Epidermal melanocyte (primary cell): ENCODE measurements around the gene SMCHD1.
A peak's percentile ranks its signal among the peaks of the same experiment; 100 is the strongest.
"Not testable (repeated sequence)": the region's sequence is repeated elsewhere in the genome, so short reads cannot be mapped to it uniquely, and the experiment has no call there.

Source experiments
- DNase-seq: peaks from one replicate; pipeline ENCODE4 v3.0.0; 2011; ENCODE audit warnings: low spot score; ENCODE audit not compliant: insufficient read length

The SMCHD1 gene

GRCh38 chr18:2814928-2815327 lies 159.4 kb downstream of the SMCHD1 start:
- no peak for DNase-seq

DNA sequence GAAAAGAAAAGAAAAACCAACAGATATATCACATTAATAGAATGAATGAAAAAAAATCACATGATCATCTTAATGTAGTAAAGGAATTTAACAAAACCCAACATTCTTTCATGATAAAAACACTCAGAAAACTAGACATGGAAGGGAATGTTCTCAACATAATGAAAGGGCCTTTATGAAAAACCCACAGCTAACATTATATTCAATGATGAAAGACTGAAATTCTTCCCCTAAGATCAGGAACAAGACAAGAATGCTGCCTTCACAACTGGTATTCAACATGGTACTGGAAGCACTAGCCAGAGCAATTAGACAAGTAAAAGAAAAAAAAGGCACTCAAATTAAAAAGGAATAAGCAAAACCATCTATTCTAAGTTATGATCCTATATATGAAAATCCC lies 162.8 kb downstream of the SMCHD1 start:
- no peak for DNase-seq

DNA sequence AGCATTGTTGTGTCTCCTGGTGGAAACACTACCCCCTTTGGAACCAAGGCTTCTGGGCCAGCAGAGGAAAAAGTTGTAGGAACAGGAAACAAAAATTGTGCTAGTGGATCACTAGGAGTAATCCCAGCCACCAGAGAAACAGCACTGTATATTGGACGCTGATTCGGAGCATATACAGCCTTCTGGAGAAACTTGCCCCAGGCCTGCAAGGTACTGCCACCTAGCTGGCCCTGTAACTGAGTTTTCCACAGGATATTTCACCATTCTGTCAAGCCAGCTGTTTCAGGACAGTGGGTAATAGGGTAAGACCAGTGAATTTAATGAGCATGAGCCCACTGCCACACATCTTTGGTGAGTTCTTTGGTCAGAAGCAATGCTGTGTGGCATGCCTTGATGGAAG lies 166.2 kb downstream of the SMCHD1 start:
- DNase-seq: no peak

DNA sequence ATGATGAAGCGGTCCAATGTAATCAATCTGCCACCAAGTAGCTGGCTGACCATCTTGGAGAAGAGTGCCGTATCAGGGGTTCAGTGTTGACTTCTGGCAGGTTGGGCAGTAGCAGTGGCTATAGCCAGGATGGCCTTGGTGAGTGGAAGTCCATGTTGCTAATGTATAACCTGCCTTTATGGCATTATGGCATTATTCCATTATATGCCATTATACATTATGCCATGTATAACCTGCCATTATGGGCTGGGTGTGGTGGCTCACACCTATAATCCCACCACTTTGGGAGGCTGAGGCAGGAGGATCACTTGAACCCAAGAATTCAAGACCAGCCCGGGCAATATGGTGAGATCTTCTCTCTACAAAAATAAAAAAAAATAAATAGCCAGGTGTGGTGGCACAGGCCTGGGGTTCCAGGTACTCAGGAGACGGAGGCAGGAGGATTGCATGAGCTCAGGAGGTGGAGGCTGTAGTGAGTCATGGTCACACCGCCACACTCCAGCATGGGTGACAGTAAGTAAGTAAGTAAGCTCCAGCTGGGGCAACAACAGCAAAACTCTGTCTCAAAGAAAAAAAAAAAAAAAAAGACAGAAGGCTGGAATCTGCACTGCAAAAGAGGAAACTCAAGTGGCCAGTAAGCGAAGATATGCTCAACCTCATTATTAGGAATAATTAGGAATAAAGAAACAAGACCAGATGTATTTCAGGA lies 166.8 kb downstream of the SMCHD1 start:
- no peak for DNase-seq

GRCh38 chr18:2823202-2823601 lies 167.7 kb downstream of the SMCHD1 start:
- no peak for DNase-seq

DNA sequence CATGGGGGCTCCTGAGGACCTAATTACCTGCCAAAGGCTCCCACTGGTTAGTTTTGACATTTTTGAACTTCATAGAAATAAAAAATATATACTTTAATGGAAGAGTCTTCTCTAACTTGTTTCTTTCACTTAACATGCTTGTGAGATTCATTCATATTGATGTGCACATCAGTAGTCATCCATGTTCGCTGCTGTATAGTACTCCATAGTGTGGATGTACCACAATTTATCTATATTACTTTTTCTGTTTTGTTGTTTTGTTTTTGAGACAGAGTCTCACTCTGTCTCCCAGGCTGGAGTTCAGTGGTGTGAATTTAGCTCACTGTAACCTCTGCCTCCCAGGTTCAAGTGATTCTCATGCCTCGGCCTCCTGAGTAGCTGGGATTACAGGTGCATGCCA lies 168.4 kb downstream of the SMCHD1 start:
- no peak for DNase-seq

GRCh38 chr18:2824865-2825264 lies 169.3 kb downstream of the SMCHD1 start:
- no peak for DNase-seq

DNA sequence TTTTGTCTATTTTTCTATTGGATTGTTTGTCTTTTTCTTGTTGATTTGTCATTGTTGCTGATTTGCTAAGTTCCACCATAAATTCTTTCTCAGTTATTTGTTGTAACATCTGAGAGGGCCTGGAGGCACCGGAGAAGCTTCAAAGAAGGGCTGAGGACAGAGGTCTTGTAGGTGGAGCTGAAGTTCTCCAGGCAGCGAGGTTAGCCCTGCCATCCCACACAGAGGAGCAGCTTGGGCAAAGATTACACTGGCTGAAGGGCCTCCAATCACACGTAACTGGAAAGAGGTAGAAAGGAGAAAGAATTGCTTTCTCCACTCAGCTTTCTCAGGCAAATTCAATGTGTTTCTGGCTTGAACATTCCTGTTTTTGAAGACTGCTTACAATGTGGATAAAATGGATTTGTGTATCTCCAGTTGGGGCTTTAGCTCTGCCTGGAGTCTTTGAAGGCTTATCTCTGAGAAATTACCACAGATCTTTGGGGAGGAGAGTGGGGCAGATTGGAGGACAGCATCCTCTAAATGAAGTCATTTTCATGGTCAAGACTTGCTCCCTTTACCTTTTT lies 170.2 kb downstream of the SMCHD1 start:
- no peak for DNase-seq

DNA sequence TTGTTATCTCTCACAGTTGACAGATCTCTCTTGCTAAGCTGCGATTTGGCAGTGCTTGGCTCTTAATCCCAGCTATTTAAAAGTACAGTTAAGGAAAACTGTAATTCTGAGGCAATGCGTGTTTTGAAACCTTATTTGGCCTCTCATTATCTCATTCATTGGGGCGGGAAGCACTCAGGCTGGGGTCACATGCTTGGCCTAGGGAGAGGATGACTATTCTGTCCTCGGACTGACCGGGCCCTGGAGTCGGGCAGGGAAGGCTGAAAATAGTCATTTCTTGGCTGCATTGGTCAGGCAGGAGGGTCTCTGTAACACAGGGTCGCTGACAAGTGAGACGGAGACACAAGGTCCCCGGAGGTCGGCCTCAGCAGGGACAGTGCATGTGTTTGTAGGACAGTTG lies 171.1 kb downstream of the SMCHD1 start:
- no peak for DNase-seq

GRCh38 chr18:2827061-2827460 lies 171.5 kb downstream of the SMCHD1 start:
- DNase-seq: no peak

GRCh38 chr18:2836118-2836517 lies 180.6 kb downstream of the SMCHD1 start:
- DNase-seq: not testable (repeated sequence)

- DNase-seq: not testable (repeated sequence)
These were observed 181.8 kb downstream of the SMCHD1 start for GRCh38 chr18:2837290-2837689.

- DNase-seq: no peak
These were observed 183.7 kb downstream of the SMCHD1 start for GRCh38 chr18:2839202-2839601.

DNA sequence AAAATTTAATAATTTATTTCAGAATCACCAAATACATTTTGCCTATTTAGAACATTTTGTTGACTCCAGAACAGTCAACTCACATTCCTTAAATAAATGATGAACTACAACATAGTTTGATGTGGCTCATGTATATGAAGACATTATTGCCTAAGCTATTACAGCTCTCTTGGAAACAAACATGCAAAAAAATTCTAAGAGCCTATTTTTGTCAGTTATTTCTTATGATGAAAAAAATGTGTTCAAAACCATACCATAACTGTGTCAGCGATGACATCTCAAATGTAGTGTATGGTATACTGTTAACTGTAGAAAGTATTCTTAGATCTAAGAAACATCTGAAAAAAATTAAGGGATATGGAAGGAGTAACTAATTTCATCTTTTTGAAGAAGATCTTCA lies 185.0 kb downstream of the SMCHD1 start:
- no peak for DNase-seq

- no peak for DNase-seq
These were observed 187.6 kb downstream of the SMCHD1 start for GRCh38 chr18:2843146-2843545.

DNA sequence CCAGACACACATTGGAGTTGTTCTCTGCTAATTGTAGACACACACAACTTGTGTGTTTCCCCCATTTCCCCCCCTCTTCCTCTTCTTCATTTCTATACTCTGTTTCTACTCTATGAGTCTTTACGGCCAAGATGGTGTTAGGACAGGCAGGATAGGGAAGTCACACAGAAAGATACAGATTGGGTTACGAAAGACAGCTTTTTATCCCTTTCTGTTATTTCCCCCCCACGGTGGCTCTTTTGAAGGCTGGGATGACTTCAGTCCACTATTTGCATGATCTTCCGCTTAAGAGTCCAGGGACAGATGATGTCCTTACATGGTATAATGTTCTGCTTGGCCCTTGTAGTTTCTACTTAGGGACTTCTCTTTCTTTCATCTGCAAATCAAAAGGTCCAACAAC lies 189.6 kb downstream of the SMCHD1 start:
- no peak for DNase-seq

DNA sequence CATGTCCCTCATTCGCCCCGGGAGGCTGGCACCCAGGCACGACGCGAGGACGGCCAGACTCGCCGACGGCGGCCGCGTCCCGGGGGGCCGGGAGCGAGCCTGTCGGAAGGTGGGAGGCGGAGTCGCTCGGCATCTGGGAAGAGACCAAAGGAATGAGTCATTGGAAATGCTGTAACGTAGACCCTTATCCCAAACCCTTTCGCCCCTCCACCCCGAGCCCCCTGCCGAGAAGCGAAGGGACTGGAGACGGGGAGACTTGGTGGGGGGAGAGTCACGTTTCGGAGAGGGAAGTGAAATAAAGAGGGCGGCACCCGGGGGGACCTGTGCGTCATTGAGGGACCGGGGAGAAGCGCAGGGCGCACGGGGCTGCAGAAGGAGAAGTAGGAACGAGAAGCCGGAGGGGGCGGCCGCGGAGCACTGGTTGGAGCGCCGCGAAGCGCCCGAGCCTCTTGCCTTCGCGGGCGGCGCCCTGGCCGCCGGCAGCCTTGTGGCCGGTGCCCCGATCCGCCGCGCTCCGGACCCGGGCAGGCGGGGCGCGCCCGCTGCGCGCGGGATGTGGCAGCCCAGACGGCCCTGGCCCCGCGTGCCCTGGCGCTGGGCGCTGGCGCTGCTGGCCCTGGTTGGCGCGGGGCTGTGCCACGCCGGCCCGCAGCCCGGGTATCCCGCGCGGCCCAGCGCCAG lies 191.2 kb downstream of the SMCHD1 start, which contains the start of gene EMILIN2:
TSS of gene EMILIN2 (plus strand) at position 371 of the 681 bp plus-strand sequence. CDS start at position 554, 183 bp downstream.
- peak; percentile 22 for DNase-seq

DNA sequence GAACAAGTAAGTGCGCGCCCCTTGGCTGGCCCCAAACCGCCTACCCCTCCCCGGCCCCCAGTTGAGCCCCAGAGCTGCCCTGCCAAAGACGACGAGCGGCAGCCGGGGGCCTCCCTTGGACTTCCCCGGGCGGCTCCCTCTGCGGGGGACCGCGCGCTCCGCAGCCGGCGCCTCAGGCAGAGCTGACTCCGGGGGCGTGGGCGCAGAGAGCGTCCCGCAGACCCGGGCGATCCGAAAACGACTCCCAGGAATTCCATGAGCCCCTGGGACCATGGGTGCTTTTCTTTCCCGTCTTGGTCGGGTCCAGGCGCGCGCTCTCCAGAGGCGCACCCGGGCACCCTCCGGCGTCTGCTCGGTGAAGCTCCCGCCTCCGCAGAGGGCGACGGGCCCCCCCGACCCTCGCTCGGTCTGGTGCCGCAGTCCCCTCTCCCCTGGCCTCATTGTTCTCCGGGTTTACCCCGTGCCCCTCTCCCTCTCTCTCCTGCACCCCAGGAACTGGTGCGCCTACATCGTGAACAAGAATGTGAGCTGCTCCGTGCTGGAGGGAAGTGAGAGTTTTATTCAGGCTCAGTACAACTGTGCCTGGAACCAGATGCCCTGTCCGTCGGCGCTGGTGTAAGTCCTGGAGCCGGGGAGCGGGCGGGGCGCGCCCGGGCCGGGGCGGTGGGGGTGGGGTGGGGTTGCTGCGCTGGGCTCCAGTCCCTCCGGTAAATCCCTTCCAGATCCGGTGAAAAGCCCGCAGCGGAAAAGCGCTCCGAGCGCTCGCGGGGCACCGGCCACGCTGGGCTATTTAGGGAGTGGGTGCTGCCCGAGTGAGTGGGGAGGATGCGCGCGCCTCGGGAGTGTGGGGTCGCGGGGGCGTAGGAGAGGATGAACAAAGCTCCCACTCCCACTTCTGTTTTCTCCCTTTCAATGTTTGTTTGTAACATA lies 192.1 kb downstream of the SMCHD1 start:
- DNase-seq: peak; percentile 36

- DNase-seq: no peak
These were observed 193.0 kb downstream of the SMCHD1 start for GRCh38 chr18:2848247-2849246.

DNA sequence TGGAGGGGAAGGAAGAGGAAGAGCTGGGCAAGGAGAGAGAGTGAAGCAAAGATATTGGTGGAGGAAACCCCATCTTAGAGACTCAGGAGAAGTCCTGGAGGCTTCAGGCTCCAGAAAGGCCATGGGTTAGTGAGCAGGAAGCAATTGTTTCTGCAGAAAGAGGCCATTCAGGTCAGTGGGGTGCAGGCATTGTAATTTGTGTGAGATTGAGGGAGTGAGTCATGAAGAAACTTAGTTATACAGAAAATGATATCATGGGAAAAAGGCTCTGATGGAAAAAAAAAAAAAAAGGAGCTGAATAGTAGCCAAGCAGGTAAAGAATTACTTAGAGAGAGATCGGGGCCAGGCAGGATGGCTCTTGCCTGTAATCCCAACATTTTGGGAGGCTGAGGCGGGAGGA lies 195.3 kb downstream of the SMCHD1 start:
- DNase-seq: no peak
